Aortic smooth muscle cell (primary cell): Measurements from ENCODE around the gene IFT57. TPM values are rescaled to one million over a fixed set of nuclear protein-coding genes. Genes with fewer than 3 reads are reported as not detected.

Source experiments
- total RNA-seq: library from RNA; depleted of rRNA; stranded (reverse); fragments of >200 nt; gene quantifications from 2 replicates; pipeline ENCODE4 v1.2.3, GENCODE V29; 2014

The IFT57 gene, protein sequence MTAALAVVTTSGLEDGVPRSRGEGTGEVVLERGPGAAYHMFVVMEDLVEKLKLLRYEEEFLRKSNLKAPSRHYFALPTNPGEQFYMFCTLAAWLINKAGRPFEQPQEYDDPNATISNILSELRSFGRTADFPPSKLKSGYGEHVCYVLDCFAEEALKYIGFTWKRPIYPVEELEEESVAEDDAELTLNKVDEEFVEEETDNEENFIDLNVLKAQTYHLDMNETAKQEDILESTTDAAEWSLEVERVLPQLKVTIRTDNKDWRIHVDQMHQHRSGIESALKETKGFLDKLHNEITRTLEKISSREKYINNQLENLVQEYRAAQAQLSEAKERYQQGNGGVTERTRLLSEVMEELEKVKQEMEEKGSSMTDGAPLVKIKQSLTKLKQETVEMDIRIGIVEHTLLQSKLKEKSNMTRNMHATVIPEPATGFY
- total RNA-seq: 69.9 and 91.3 TPM in 2 replicates

DNA sequence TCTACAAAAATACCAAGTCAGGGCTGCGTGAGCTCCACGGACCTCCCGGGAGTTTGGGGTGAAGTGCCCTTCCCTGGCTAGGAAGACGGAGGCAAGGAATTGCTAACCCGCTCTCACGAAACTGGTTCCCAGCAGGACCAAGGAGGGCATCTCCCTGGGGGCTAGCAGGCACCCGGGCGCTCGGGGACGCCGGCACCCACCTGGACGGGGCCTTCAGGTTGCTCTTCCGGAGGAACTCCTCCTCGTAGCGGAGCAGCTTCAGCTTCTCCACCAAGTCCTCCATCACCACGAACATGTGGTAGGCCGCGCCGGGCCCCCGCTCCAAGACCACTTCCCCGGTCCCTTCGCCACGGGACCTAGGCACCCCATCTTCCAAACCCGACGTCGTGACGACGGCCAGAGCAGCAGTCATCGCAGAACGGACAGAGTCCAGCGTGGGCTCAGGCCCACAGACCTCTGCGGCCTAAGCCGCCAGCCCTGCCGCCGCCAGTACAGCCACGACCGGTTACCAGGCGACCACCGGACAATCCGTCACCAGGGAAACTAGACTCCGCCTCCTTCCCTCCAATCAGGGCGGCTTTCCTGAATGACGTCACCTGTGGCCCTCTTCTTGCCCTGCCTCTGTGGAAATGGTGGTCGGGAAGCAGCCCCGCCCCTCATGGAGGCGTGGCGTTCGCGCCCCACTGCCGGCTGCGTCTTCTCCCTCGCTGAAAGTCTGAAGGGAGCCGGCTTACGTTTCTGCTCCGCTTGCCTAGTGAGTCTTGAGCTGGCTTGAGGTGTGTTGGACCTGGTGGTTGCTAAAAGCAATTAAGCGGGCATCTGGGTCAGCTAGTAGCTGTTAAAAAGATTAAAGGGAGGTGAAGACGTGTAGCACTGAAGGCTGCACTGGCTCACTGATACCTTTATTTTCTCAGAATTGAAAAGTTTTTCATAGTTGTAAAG lies at the start of gene IFT57:
Gene IFT57 (minus strand): TSS at position 514 of the 942 bp plus-strand sequence. CDS start 102 bp downstream, at position 412.

Other genes starting within 250 kb of the IFT57 start
- 73.5 and 93.0 TPM in 2 replicates for gene CD47, start 131.4 kb downstream of the IFT57 start, total RNA-seq
- not detected in 2 replicates for gene HHLA2, start 74.1 kb upstream of the IFT57 start, total RNA-seq